K562 (cell line): ENCODE results near the gene MT2A. TPM values are rescaled to one million over a fixed set of nuclear protein-coding genes. Genes with fewer than 3 reads are reported as not detected.

Experiments used
- ATAC-seq: fragments of 200-7000 bp; cut with Tn5 transposase; 3 replicates; pipeline ENCODE4 v1.9.1; 2020; ENCODE audit warnings: moderate library complexity
- BruUV-seq: library from RNA; stranded (reverse); fragments of 400-500 nt; replicated peaks from 2 replicates; lab custom pipeline; 2021; lab: Mats Ljungman, UMichigan
- CTCF ChIA-PET: fragments of 300-600 bp; formaldehyde crosslinking; extraction: SDS; loops from one replicate; lab custom pipeline; 2021; ENCODE audit warnings: low intra/inter-chr PET ratio; lab: Yijun Ruan, JAX
- POLR2A ChIA-PET: fragments of 300-600, 350-650 bp; sonication (Branson Sonifier 250); formaldehyde crosslinking; extraction: SDS; loops from one replicate; lab custom pipeline; 2021; ENCODE audit warnings: antibody characterized with exemption, inconsistent platforms; lab: Yijun Ruan, JAX
- DNase-seq, 4 experiments: peaks; one replicate each; pipeline versions ENCODE4 v3.0.0 to v3.0.0-alpha.2; 2011 to 2018; ENCODE audit warnings: low spot score in 3 of 4, mixed read lengths in 3 of 4; ENCODE audit errors: extremely low read depth in 1 of 4
- FAIRE-seq: peaks from 2 replicates; lab custom pipeline; 2011; peaks lifted over from hg19 to GRCh38; lab: Jason Lieb, UNC
- H2AFZ ChIP-seq: 2 replicates; pipeline ENCODE4 v1.6.0; 2011; ENCODE audit warnings: low read depth, low read length, control low read depth, inconsistent platforms
- H3K27ac ChIP-seq: fragments of 200-600 bp; 3 replicates; pipeline ENCODE4 v1.8.0; 2011; ENCODE audit warnings: low read depth, mild to moderate bottlenecking, control low read depth, inconsistent platforms, low read length, moderate library complexity, mixed read lengths; ENCODE audit errors: extremely low read depth
- H3K27me3 ChIP-seq, 2 experiments: fragments of 300-600 bp in 1 of 2; 2 replicates in 1 of 2; 3 replicates in 1 of 2; pipeline versions ENCODE4 v1.6.0 to v1.8.0; 2011; ENCODE audit warnings: inconsistent platforms in 2 of 2, low read length in 2 of 2, mild to moderate bottlenecking in 1 of 2, mixed read lengths in 1 of 2, moderate library complexity in 1 of 2; ENCODE audit not compliant: control insufficient read depth in 2 of 2, insufficient read depth in 2 of 2
- H3K36me3 ChIP-seq: fragments of 300-600 bp; 3 replicates; pipeline ENCODE4 v1.8.0; 2011; ENCODE audit warnings: mild to moderate bottlenecking, low read length, inconsistent platforms; ENCODE audit not compliant: control insufficient read depth, insufficient read depth
- H3K4me1 ChIP-seq, 2 experiments: fragments of 200-600 bp in 1 of 2; replicated peaks in 1 of 2; 2 replicates in 1 of 2; 3 replicates in 1 of 2; pipeline versions ENCODE4 v1.5.1 to v1.8.0; 2011; ENCODE audit warnings: inconsistent platforms in 2 of 2, low read length in 2 of 2, mild to moderate bottlenecking in 1 of 2, mixed read lengths in 1 of 2, moderate library complexity in 1 of 2; ENCODE audit not compliant: control insufficient read depth in 2 of 2, insufficient read depth in 2 of 2
- H3K4me2 ChIP-seq: 2 replicates; pipeline ENCODE4 v1.6.1; 2011; ENCODE audit warnings: low read length, control low read depth, inconsistent platforms, mixed read lengths; ENCODE audit not compliant: insufficient read depth
- H3K4me3 ChIP-seq: fragments of 200-600 bp; sonication (generic), shearing (Covaris generic); 2 replicates; pipeline ENCODE4 v1.5.1; 2016; ENCODE audit warnings: control low read depth, inconsistent platforms
- H3K79me2 ChIP-seq: fragments of 200-600 bp; 3 replicates; pipeline ENCODE4 v1.8.0; 2011; ENCODE audit warnings: low read length, inconsistent platforms; ENCODE audit not compliant: control insufficient read depth, insufficient read depth
- H3K9ac ChIP-seq, 2 experiments: 2 replicates each; pipeline versions ENCODE4 v1.6.0 to v1.6.1; 2011; ENCODE audit warnings: low read depth in 2 of 2, low read length in 2 of 2, control low read depth in 1 of 2, inconsistent platforms in 1 of 2, mild to moderate bottlenecking in 1 of 2, mixed read lengths in 1 of 2; ENCODE audit not compliant: insufficient read depth in 1 of 2
- H3K9me1 ChIP-seq: one replicate; pipeline ENCODE4 v1.6.0; 2011; ENCODE audit warnings: inconsistent platforms, mild to moderate bottlenecking, low read length, moderate library complexity; ENCODE audit not compliant: control insufficient read depth, insufficient read depth
- H3K9me3 ChIP-seq: replicated peaks from 2 replicates; pipeline ENCODE4 v1.5.1; 2011; ENCODE audit warnings: low read depth, low read length, inconsistent platforms; ENCODE audit not compliant: control insufficient read depth, insufficient read depth
- H4K20me1 ChIP-seq: replicated peaks from 2 replicates; pipeline ENCODE4 v1.6.1; 2011; ENCODE audit warnings: low read length, inconsistent platforms, mixed read lengths; ENCODE audit not compliant: control insufficient read depth, insufficient read depth
- BRD9 ChIP-seq: fragments of 450-650 bp; IDR thresholded peaks from 2 replicates; pipeline ENCODE4 v1.6.1; 2018; ENCODE audit warnings: low read depth; ENCODE audit not compliant: partially characterized antibody
- FOXP1 ChIP-seq: sonication (generic); formaldehyde crosslinking; IDR thresholded peaks from 2 replicates; pipeline ENCODE4 v1.8.0; 2022; ENCODE audit warnings: mild to moderate bottlenecking, missing genetic modification reagents
- HEY1 ChIP-seq: fragments of 250-450 bp; sonication (Bioruptor Pico); IDR thresholded peaks from 2 replicates; pipeline ENCODE4 v1.5.0; 2020; ENCODE audit warnings: mild to moderate bottlenecking, moderate library complexity, borderline replicate concordance
- OTX1 ChIP-seq: fragments of 450-650 bp; formaldehyde crosslinking; IDR thresholded peaks from 2 replicates; pipeline ENCODE4 v1.4.0; 2022; ENCODE audit warnings: mild to moderate bottlenecking
- ZEB2 ChIP-seq: fragments of 450-650 bp; IDR thresholded peaks from 2 replicates; pipeline ENCODE4 v1.6.1; 2016
- ZNF354B ChIP-seq: fragments of 250-450 bp; sonication (Bioruptor Pico); IDR thresholded peaks from 2 replicates; pipeline ENCODE4 v1.4.0; 2020
- WGBS: fragments of 100-300 bp; shearing (Covaris generic); methylation state at CpG from one replicate; pipeline ENCODE4 v1.1.6; 2016; ENCODE audit warnings: low coverage, mixed read lengths; ENCODE audit not compliant: insufficient coverage; ENCODE audit errors: missing lambda C conversion rate; 5-methylcytosine and 5-hydroxymethylcytosine counted together
- in situ Hi-C: fragments of 300-500 bp; cut with MboI; formaldehyde crosslinking; loops from 4 replicates; pipeline ENCODE4 v1.15.0; 2018; ENCODE audit warnings: inconsistent platforms, mixed read lengths
- intact Hi-C: fragments of 100-400 bp; cut with micrococcal nuclease; formaldehyde crosslinking; loops from 2 replicates; pipeline ENCODE4 v1.14.2; 2022
- polyA plus RNA-seq, 8 experiments: library from polyadenylated mRNA; depleted of rRNA in 4 of 8; stranded (reverse) in 5 of 8; unstranded in 3 of 8; fragments of >200 nt; fragmentation: Nextera tagmentation in 2 of 8; fragmentation: Illumina TruSeq in 1 of 8; extraction: Ambion mirVana in 2 of 8; extraction: Trizol in 1 of 8; gene quantifications; 2 replicates each; pipeline versions ENCODE4 v1.2.1 to v1.2.3, GENCODE V29; 2011 to 2014; ENCODE audit warnings: inconsistent platforms in 1 of 8, missing spikeins in 1 of 8
- total RNA-seq, 7 experiments: library from RNA; depleted of rRNA in 6 of 7; stranded (reverse); fragments of >200 nt in 6 of 7; fragmentation: Illumina TruSeq in 2 of 7; extraction: Trizol in 2 of 7; gene quantifications; 2 replicates each; pipeline versions ENCODE4 v1.2.1 to v1.2.3, GENCODE V29; 2011 to 2021; ENCODE audit warnings: low replicate concordance in 1 of 7
- TF ChIP-seq, protein P1 (sequence below): sonication (generic); IDR thresholded peaks from 2 replicates; pipeline ENCODE4 v1.6.1; 2016
- TF ChIP-seq, protein P2 (sequence below): IDR thresholded peaks from 2 replicates; pipeline ENCODE4 v1.6.1; 2012; ENCODE audit warnings: low read depth, low read length, improper control_type of control experiment, borderline replicate concordance

The MT2A gene
- total and polyA plus RNA-seq, 9 of the 15 experiments (the other 6 are each of a cell fraction or from before 2014, with no cell fraction given), result 2.0 to 16.9 (median 8.5) TPM

DNA sequence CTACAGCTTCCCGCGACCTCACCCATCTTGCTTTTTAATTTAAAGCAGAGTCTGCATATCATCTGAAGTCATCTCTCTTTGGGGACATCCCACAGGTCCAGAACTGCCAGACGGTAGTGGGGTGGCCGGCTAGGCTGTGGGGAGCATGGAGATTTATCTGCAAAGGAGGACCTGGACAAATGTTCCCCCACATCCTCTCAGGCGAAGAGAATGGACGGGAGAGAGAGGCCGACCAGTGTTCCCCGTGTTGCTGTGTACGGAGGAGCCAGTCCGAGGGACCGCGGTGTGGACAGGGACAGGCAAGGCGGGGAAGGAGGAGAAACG is 23.4 kb downstream of the MT2A start:
- no peaks in the 10 kb centered on the region for H3K36me3 ChIP-seq
- peaks cover 0 to 15% of the 10 kb centered on the region in 2 experiments; a peak in 2 of 5 replicates for H3K4me1 ChIP-seq
- no peaks in the 10 kb centered on the region for H3K79me2 ChIP-seq
- H4K20me1 ChIP-seq, result 0 out of 2 replicates have a peak, but pooled peaks cover 3% of the 10 kb centered on the region
- CTCF ChIA-PET, result no interaction called here
- H2AFZ ChIP-seq, result no peak overlapping the region
- peaks cover 36 to 70% of the 10 kb centered on the region in 2 experiments; a peak in 4 of 5 replicates for H3K27me3 ChIP-seq
- ATAC-seq (no peak), DNase-seq (no peak), FAIRE-seq (no peak)
- WGBS, result 7% methylated on average over 7 of the region's 14 CpGs
- no peak overlapping the region for H3K4me2 ChIP-seq
- POLR2A ChIA-PET, result no interaction called here
- intact Hi-C loops, result no loop called here
- BruUV-seq, result no TSS peak
- in situ Hi-C loops, result no loop called here
- H3K27ac ChIP-seq, result no peak overlapping the region
- TF ChIP-seq, protein P1, sequence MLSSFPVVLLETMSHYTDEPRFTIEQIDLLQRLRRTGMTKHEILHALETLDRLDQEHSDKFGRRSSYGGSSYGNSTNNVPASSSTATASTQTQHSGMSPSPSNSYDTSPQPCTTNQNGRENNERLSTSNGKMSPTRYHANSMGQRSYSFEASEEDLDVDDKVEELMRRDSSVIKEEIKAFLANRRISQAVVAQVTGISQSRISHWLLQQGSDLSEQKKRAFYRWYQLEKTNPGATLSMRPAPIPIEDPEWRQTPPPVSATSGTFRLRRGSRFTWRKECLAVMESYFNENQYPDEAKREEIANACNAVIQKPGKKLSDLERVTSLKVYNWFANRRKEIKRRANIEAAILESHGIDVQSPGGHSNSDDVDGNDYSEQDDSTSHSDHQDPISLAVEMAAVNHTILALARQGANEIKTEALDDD, result no peak
- TF ChIP-seq OTX1 (CRISPR knock-in tag), result no peak
- no peak for TF ChIP-seq HEY1
- no peak for TF ChIP-seq ZEB2
- no peak for TF ChIP-seq BRD9
- TF ChIP-seq, protein P2, sequence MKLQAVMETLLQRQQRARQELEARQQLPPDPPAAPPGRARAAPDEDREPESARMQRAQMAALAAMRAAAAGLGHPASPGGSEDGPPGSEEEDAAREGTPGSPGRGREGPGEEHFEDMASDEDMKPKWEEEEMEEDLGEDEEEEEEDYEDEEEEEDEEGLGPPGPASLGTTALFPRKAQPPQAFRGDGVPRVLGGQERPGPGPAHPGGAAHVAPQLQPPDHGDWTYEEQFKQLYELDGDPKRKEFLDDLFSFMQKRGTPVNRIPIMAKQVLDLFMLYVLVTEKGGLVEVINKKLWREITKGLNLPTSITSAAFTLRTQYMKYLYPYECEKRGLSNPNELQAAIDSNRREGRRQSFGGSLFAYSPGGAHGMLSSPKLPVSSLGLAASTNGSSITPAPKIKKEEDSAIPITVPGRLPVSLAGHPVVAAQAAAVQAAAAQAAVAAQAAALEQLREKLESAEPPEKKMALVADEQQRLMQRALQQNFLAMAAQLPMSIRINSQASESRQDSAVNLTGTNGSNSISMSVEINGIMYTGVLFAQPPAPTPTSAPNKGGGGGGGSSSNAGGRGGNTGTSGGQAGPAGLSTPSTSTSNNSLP, result no peak
- TF ChIP-seq ZNF354B (CRISPR knock-in tag), result no peak
- no peak for TF ChIP-seq FOXP1 (CRISPR knock-in tag)
- H3K9me3 ChIP-seq, result no peaks in the 10 kb centered on the region
- no peak overlapping the region for H3K9ac ChIP-seq
- no peaks in the 10 kb centered on the region for H3K9me1 ChIP-seq
- no peak overlapping the region for H3K4me3 ChIP-seq
